CD4-positive, alpha-beta memory T cell (primary cell): ENCODE results near the gene ELP4. TPM values are rescaled to one million over a fixed set of nuclear protein-coding genes. Genes with fewer than 3 reads are reported as not detected.
"Not testable (repeated sequence)": the region's sequence is repeated elsewhere in the genome, so short reads cannot be mapped to it uniquely, and the experiment has no call there.

ENCODE experiments used
- CTCF ChIA-PET: fragments of 350-600 bp; sonication (Branson Sonifier 250); formaldehyde crosslinking; loops from one replicate; lab custom pipeline; 2021; ENCODE audit warnings: inconsistent platforms; ENCODE audit not compliant: partially characterized antibody; lab: Charles Lee
- POLR2A ChIA-PET: fragments of 350-600 bp; sonication (Branson Sonifier 250); formaldehyde crosslinking; loops from one replicate; lab custom pipeline; 2021; ENCODE audit not compliant: partially characterized antibody; lab: Charles Lee
- DNase-seq, 5 donors: peaks; one replicate each; pipeline versions ENCODE4 v3.0.0 to v3.0.0-alpha.2; 2020 to 2022; ENCODE audit warnings: mixed read lengths in 1 of 5
- H3K27ac ChIP-seq: one replicate; pipeline ENCODE4 v1.7.0; 2013; ENCODE audit warnings: low read depth, low read length
- H3K27me3 ChIP-seq: 2 replicates; pipeline ENCODE4 v1.7.0; 2013; ENCODE audit warnings: mild to moderate bottlenecking, low read length, moderate library complexity; ENCODE audit not compliant: insufficient read depth
- H3K36me3 ChIP-seq: 2 replicates; pipeline ENCODE4 v1.7.0; 2013; ENCODE audit warnings: mild to moderate bottlenecking, low read length, moderate library complexity; ENCODE audit not compliant: insufficient read depth
- H3K4me1 ChIP-seq: 2 replicates; pipeline ENCODE4 v1.7.0; 2013; ENCODE audit warnings: mild to moderate bottlenecking, low read length, moderate library complexity; ENCODE audit not compliant: insufficient read depth
- H3K4me3 ChIP-seq, 2 donors: one replicate each; pipeline ENCODE4 v1.7.0; 2013; ENCODE audit warnings: low read length in 2 of 2, mild to moderate bottlenecking in 1 of 2
- H3K9me3 ChIP-seq, 2 donors: one replicate each; pipeline ENCODE4 v1.7.0; 2013; ENCODE audit warnings: low read length in 2 of 2, control low read depth in 1 of 2; ENCODE audit not compliant: control insufficient read depth in 1 of 2
- H3K27ac Mint-ChIP-seq, 7 donors: one replicate each; pipeline ENCODE4 v1.8.0; 2020 to 2021; ENCODE audit warnings: mixed read lengths in 7 of 7, mild to moderate bottlenecking in 6 of 7, inconsistent platforms in 3 of 7, moderate library complexity in 3 of 7
- H3K27me3 Mint-ChIP-seq, 2 donors: one replicate each; pipeline ENCODE4 v1.8.0; 2020 to 2021; ENCODE audit warnings: mixed read lengths in 2 of 2
- H3K36me3 Mint-ChIP-seq, 2 donors: one replicate each; pipeline ENCODE4 v1.8.0; 2020 to 2021; ENCODE audit warnings: mixed read lengths in 2 of 2, inconsistent platforms in 1 of 2, mild to moderate bottlenecking in 1 of 2
- H3K4me1 Mint-ChIP-seq, 4 donors: one replicate each; pipeline ENCODE4 v1.8.0; 2020 to 2021; ENCODE audit warnings: mixed read lengths in 4 of 4, mild to moderate bottlenecking in 1 of 4
- H3K4me3 Mint-ChIP-seq, 8 donors: one replicate each; pipeline ENCODE4 v1.8.0; 2020 to 2021; ENCODE audit warnings: mixed read lengths in 8 of 8, mild to moderate bottlenecking in 7 of 8, moderate library complexity in 6 of 8, inconsistent platforms in 3 of 8
- H3K9me3 Mint-ChIP-seq, 8 donors: one replicate each; pipeline ENCODE4 v1.8.0; 2020 to 2021; ENCODE audit warnings: mixed read lengths in 8 of 8, mild to moderate bottlenecking in 5 of 8, inconsistent platforms in 3 of 8, moderate library complexity in 1 of 8
- intact Hi-C: fragments of 100-400 bp; cut with micrococcal nuclease; formaldehyde crosslinking; loops from one replicate; pipeline ENCODE4 v1.15.1; 2023
- polyA plus RNA-seq, 2 donors: library from polyadenylated mRNA; unstranded; fragments of 300-500 nt; fragmentation: Illumina TruSeq; gene quantifications; one replicate each; pipeline ENCODE4 v1.2.3, GENCODE V29; 2021
- total RNA-seq, 2 experiments: library from RNA; stranded (reverse); gene quantifications; one replicate each; pipeline ENCODE4 v1.2.3, GENCODE V29; 2021

ELP4 gene
- total and polyA plus RNA-seq, 4 experiments from 2014 or later: 18.1 to 29.0 (median 19.1) TPM

DNA sequence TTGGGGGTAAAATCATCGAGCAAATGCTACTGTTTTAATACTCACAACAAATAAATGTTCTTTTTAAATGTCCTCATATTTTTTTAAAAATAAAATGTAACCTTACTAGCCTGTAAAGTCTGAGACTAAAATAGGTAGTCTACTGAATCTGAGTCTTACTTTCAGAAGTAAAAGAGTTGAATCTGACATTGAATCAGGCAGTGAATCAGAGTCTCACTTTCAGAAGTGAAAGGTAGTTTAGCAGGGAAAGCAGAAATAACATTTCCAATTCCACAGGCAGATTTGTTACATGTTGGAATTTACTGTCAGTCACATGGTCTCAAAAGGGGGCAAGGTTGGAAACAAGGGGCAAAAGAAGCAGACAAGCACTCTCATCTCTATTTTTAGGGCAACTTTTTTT lies 143.0 kb downstream of the ELP4 start:
- H3K27ac ChIP-seq: no peak overlapping the region
- no peaks in the 10 kb centered on the region for H3K9me3 Mint-ChIP-seq
- DNase-seq: no peak
- H3K9me3 ChIP-seq: no peaks in the 10 kb centered on the region
- no peaks in the 10 kb centered on the region for H3K4me1 Mint-ChIP-seq
- POLR2A ChIA-PET: no interaction called here
- CTCF ChIA-PET: interaction anchor here (2.5 kb wide), 1 partner anchor 11 kb away, joined by 9 read pairs; no protein-coding TSS in a partner anchor
- intact Hi-C loops: no loop called here
- H3K36me3 ChIP-seq: peaks cover 5% of the 10 kb centered on the region
- H3K27ac Mint-ChIP-seq: no peak overlapping the region
- no peaks in the 10 kb centered on the region for H3K4me1 ChIP-seq
- H3K27me3 Mint-ChIP-seq: no peaks in the 10 kb centered on the region
- H3K27me3 ChIP-seq: no peaks in the 10 kb centered on the region
- H3K4me3 ChIP-seq: no peak overlapping the region
- H3K4me3 Mint-ChIP-seq: no peak overlapping the region
- H3K36me3 Mint-ChIP-seq: peaks cover 18 to 26% of the 10 kb centered on the region in 2 donors

DNA sequence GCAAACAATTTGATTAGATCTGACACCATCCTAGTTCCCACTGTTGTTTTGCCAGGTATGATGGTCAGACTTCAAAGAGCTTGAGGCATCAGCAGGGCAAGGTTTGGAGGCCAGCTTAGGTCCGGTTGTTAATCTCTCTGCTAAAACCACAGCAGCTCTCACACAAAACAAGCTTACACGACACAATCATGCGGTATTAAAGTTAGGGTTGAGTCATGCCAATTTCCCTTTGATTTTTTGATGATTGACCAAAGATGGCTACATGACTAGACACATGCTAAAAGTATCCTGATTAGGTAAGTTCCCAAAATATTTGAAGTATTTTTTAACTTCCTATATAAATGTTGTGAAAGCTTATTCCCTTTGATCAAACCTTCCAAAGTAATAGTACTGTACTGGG lies 145.9 kb downstream of the ELP4 start:
- Histone ChIP-seq H3K27me3 (no peaks in the 10 kb centered on the region), H3K9me3 (no peaks in the 10 kb centered on the region), H3K27ac (no peak overlapping the region), H3K4me1 (no peaks in the 10 kb centered on the region), H3K4me3 (no peak overlapping the region), H3K36me3 (no peaks in the 10 kb centered on the region)
- H3K36me3 Mint-ChIP-seq: peaks cover 9 to 13% of the 10 kb centered on the region in 2 donors
- no peaks in the 10 kb centered on the region for H3K4me1 Mint-ChIP-seq
- ChIA-PET CTCF (no interaction called here), POLR2A (no interaction called here)
- H3K9me3 Mint-ChIP-seq: no peaks in the 10 kb centered on the region
- H3K27me3 Mint-ChIP-seq: no peaks in the 10 kb centered on the region
- DNase-seq: no peak
- no peak overlapping the region for H3K27ac Mint-ChIP-seq
- intact Hi-C loops: no loop called here
- H3K4me3 Mint-ChIP-seq: no peak overlapping the region

DNA sequence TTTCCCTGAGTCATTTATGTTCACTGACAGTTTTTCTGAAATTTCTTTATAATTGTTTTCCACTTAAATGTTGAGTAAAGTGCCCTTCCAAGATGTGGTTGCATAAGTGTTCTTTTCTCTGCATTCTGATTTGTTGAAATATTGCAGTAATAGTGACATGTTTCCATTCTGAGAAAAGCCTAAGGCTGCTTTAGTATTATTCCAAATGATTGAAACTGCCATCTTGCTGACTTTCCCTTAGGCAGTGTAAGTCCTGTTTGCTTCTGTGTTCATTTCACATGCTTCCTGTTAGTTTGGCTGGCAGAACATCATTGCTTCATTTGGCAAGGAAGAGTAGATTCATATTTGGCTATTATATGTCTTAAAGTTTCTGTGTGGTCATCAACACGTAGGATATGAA lies 146.5 kb downstream of the ELP4 start:
- intact Hi-C loops: no loop called here
- Mint-ChIP-seq H3K27ac (no peak overlapping the region), H3K27me3 (no peaks in the 10 kb centered on the region), H3K36me3 (peaks cover 7 to 11% of the 10 kb centered on the region in 2 donors), H3K4me3 (no peak overlapping the region), H3K9me3 (no peaks in the 10 kb centered on the region), H3K4me1 (no peaks in the 10 kb centered on the region)
- Histone ChIP-seq H3K4me3 (no peak overlapping the region), H3K9me3 (no peaks in the 10 kb centered on the region), H3K27me3 (no peaks in the 10 kb centered on the region), H3K27ac (no peak overlapping the region), H3K36me3 (no peaks in the 10 kb centered on the region), H3K4me1 (no peaks in the 10 kb centered on the region)
- POLR2A ChIA-PET: no interaction called here
- no peak for DNase-seq
- CTCF ChIA-PET: no interaction called here

DNA sequence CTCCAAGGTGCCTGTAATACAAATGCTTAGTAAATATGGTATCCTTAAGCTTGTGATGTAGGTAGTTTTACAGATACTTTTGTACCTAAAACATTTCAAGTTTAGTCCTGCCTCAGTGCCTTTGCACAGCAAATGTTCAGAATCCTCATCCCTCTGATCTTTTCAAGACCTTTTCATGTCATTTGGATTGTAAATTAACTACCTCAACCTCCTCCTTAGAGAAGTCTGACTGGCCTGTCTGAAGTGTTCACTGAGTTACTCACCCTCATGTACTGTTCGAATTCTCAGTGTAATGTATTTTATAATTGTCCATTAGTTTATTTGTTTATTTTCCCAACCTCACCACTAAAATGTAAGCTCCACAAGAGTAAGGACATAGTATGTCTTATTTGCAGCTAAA lies 147.5 kb downstream of the ELP4 start:
- Mint-ChIP-seq H3K4me1 (no peaks in the 10 kb centered on the region), H3K4me3 (no peak overlapping the region), H3K36me3 (peaks cover 0 to 4% of the 10 kb centered on the region in 2 donors), H3K27me3 (no peaks in the 10 kb centered on the region), H3K27ac (no peak overlapping the region), H3K9me3 (no peaks in the 10 kb centered on the region)
- intact Hi-C loops: no loop called here
- ChIA-PET POLR2A (no interaction called here), CTCF (no interaction called here)
- H3K4me3 ChIP-seq: no peak overlapping the region
- H3K4me1 ChIP-seq: no peaks in the 10 kb centered on the region
- H3K27ac ChIP-seq: no peak overlapping the region
- H3K27me3 ChIP-seq: no peaks in the 10 kb centered on the region
- no peaks in the 10 kb centered on the region for H3K9me3 ChIP-seq
- H3K36me3 ChIP-seq: no peaks in the 10 kb centered on the region
- no peak for DNase-seq

DNA sequence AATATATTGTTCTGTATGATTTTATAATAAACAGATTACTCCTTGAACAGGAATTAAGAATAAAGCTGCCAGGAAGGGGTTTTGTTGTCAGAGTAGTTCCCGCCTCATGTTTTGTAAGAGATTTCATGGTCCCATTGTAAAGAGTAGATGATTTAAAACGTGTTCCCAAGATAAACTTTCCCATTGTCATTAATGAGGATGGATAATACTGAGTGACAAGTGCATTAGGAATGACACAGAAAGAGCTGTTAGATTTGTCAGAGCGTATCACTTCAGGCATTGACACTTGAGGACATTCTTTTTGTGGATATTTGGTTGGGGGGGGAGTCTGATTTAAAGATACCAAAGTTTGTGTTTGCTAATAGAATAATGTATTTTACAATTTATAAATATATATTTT lies 154.6 kb downstream of the ELP4 start:
- CTCF ChIA-PET: no interaction called here

DNA sequence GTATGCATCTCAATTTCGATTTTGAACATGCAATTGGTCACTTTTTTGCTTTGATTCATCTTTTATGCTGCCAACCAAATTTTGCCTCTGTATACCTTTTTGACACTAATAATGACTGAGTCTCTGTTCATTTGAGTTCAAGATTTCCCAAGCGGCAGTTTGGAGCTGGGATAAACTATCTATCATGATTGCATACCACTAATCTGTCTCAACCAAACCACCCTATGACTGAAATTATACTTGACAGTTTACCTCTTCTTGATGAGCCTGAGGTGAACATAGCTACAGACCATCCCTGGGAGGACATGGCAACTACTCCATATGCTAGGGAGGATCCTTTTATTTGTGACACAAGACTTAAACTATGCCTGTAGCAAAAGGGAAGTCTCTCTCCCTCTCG lies 155.4 kb downstream of the ELP4 start:
- Histone ChIP-seq H3K4me3 (no peak overlapping the region), H3K27ac (no peak overlapping the region), H3K27me3 (no peaks in the 10 kb centered on the region), H3K4me1 (no peaks in the 10 kb centered on the region), H3K36me3 (no peaks in the 10 kb centered on the region), H3K9me3 (no peaks in the 10 kb centered on the region)
- ChIA-PET CTCF (no interaction called here), POLR2A (no interaction called here)
- no peaks in the 10 kb centered on the region for H3K27me3 Mint-ChIP-seq
- H3K4me3 Mint-ChIP-seq: no peak overlapping the region
- H3K36me3 Mint-ChIP-seq: peaks cover 0 to 8% of the 10 kb centered on the region in 2 donors
- intact Hi-C loops: no loop called here
- no peak for DNase-seq
- peaks cover 0 to 2% (median 0%) of the 10 kb centered on the region in 8 donors for H3K9me3 Mint-ChIP-seq
- H3K27ac Mint-ChIP-seq: no peak overlapping the region
- H3K4me1 Mint-ChIP-seq: peaks cover 0 to 1% (median under 1%) of the 10 kb centered on the region in 4 donors

More for the DNA sequence above, 154.6 kb downstream of the ELP4 start:
- no peak for DNase-seq
- Histone ChIP-seq H3K4me1 (no peaks in the 10 kb centered on the region), H3K36me3 (no peaks in the 10 kb centered on the region), H3K9me3 (no peaks in the 10 kb centered on the region), H3K4me3 (no peak overlapping the region), H3K27ac (no peak overlapping the region), H3K27me3 (no peaks in the 10 kb centered on the region)
- no peak overlapping the region for H3K4me3 Mint-ChIP-seq
- intact Hi-C loops: no loop called here
- H3K9me3 Mint-ChIP-seq: no peaks in the 10 kb centered on the region
- H3K36me3 Mint-ChIP-seq: peaks cover 0 to 3% of the 10 kb centered on the region in 2 donors
- H3K27me3 Mint-ChIP-seq: no peaks in the 10 kb centered on the region
- no peaks in the 10 kb centered on the region for H3K4me1 Mint-ChIP-seq
- POLR2A ChIA-PET: no interaction called here
- no peak overlapping the region for H3K27ac Mint-ChIP-seq

DNA sequence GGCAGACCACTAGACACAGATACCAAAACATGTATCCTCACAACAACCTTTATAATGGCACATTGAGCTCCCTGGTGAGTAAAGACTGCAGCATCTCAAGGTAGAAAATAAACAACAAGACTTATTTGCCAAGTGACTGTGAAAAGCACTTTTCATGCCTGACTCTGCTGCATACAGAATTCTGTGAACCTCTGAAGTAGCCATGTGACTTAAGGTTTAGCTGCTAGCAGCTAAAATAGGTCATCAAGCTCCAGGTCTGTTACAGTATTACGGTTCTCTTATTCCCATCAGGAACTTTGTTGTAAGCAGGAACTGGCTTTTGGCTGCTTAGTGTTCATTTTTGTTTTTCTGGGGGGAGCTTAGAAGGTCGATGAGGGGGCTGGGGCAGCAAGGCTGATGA lies 162.1 kb downstream of the ELP4 start:
- H3K27ac ChIP-seq: no peak overlapping the region
- no peaks in the 10 kb centered on the region for H3K9me3 ChIP-seq
- no peaks in the 10 kb centered on the region for H3K27me3 ChIP-seq
- no peaks in the 10 kb centered on the region for H3K4me1 ChIP-seq
- POLR2A ChIA-PET: no interaction called here
- intact Hi-C loops: no loop called here
- CTCF ChIA-PET: interaction anchor here (1.2 kb wide), 1 partner anchor 13 kb away, joined by 3 read pairs; no protein-coding TSS in a partner anchor
- no peak for DNase-seq
- no peak overlapping the region for H3K27ac Mint-ChIP-seq
- no peaks in the 10 kb centered on the region for H3K36me3 ChIP-seq
- peaks cover 0 to 2% (median 0%) of the 10 kb centered on the region in 8 donors for H3K9me3 Mint-ChIP-seq
- no peak overlapping the region for H3K4me3 ChIP-seq
- peaks cover 9 to 21% of the 10 kb centered on the region in 2 donors for H3K36me3 Mint-ChIP-seq
- H3K4me3 Mint-ChIP-seq: no peak overlapping the region
- peaks cover 0 to 1% (median under 1%) of the 10 kb centered on the region in 4 donors for H3K4me1 Mint-ChIP-seq
- H3K27me3 Mint-ChIP-seq: no peaks in the 10 kb centered on the region

DNA sequence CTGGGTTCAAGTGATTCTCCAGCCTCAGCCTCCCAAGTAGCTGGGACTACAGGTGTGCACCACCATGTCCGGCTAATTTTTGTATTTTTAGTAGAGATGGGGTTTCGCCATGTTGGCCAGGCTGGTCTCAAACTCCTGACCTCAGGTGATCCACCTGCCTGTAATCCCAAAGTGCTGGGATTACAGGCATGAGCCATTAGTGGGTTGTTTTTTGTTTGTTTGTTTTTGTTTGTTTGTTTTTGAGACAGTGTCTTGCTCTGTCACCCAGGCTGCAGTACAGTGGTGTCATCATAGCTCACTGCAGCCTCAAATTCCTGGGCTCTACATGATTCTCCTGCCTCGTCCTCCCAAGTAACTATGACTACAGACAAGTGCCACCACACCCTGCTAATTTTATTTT lies 163.5 kb downstream of the ELP4 start:
- H3K4me1 Mint-ChIP-seq, H3K36me3 ChIP-seq, POLR2A ChIA-PET, CTCF ChIA-PET, H3K4me1 ChIP-seq, H3K27me3 Mint-ChIP-seq, intact Hi-C loops, H3K27me3 ChIP-seq, H3K4me3 Mint-ChIP-seq, DNase-seq, H3K27ac Mint-ChIP-seq, H3K4me3 ChIP-seq, H3K27ac ChIP-seq, H3K9me3 Mint-ChIP-seq, H3K9me3 ChIP-seq: not testable (repeated sequence)
- peaks cover 13 to 28% of the 10 kb centered on the region in 2 donors for H3K36me3 Mint-ChIP-seq
